CD14-positive monocyte (primary cell): Measurements from ENCODE around the gene VCAM1. TPM values are rescaled to one million over a fixed set of nuclear protein-coding genes. Genes with fewer than 3 reads are reported as not detected.
"Not testable (repeated sequence)": the region's sequence is repeated elsewhere in the genome, so short reads cannot be mapped to it uniquely, and the experiment has no call there.

ENCODE experiments used
- DNase-seq, 3 donors: peaks; one replicate each; pipeline ENCODE4 v3.0.0-alpha.2; 2011 to 2022
- H2AFZ ChIP-seq: 2 replicates; pipeline ENCODE4 v1.6.0; 2012; ENCODE audit warnings: mild to moderate bottlenecking, low read depth, low read length, inconsistent platforms; ENCODE audit not compliant: insufficient read depth, poor library complexity, severe bottlenecking
- H3K27ac ChIP-seq, 2 donors: 1 replicate in 1 of 2; 2 replicates in 1 of 2; pipeline ENCODE4 v1.5.1; 2012 to 2013; ENCODE audit warnings: low read length in 2 of 2, control low read depth in 1 of 2, inconsistent platforms in 1 of 2, low read depth in 1 of 2, mild to moderate bottlenecking in 1 of 2
- H3K27me3 ChIP-seq, 2 donors: one replicate each; pipeline versions ENCODE4 v1.6.0 to v1.6.1; 2011 to 2013; ENCODE audit warnings: low read length in 2 of 2; ENCODE audit not compliant: control insufficient read depth in 2 of 2, insufficient read depth in 2 of 2
- H3K36me3 ChIP-seq, 2 donors: replicated peaks in 1 of 2; 1 replicate in 1 of 2; 2 replicates in 1 of 2; pipeline versions ENCODE4 v1.5.1 to v1.6.1; 2012 to 2013; ENCODE audit warnings: low read length in 2 of 2, control low read depth in 1 of 2, inconsistent platforms in 1 of 2, mild to moderate bottlenecking in 1 of 2; ENCODE audit not compliant: insufficient read depth in 2 of 2, control insufficient read depth in 1 of 2
- H3K4me1 ChIP-seq, 2 donors: 1 replicate in 1 of 2; 2 replicates in 1 of 2; pipeline versions ENCODE4 v1.5.1 to v1.6.1; 2012 to 2013; ENCODE audit warnings: low read length in 2 of 2, control low read depth in 1 of 2, inconsistent platforms in 1 of 2, mild to moderate bottlenecking in 1 of 2, moderate library complexity in 1 of 2; ENCODE audit not compliant: insufficient read depth in 2 of 2, control insufficient read depth in 1 of 2
- H3K4me2 ChIP-seq: replicated peaks from 2 replicates; pipeline ENCODE3; 2012; ENCODE audit warnings: low read length, moderate library complexity, mild to moderate bottlenecking; ENCODE audit not compliant: poor library complexity, severe bottlenecking; ENCODE audit errors: extremely low read depth
- H3K4me3 ChIP-seq, 3 experiments: fragments of 200-600 bp in 1 of 3; sonication (generic) in 1 of 3; replicated peaks in 1 of 3; 1 replicate in 2 of 3; 2 replicates in 1 of 3; pipeline ENCODE4 v1.5.1; 2011 to 2013; ENCODE audit warnings: low read length in 3 of 3, mild to moderate bottlenecking in 3 of 3, control low read depth in 2 of 3, low read depth in 2 of 3, inconsistent platforms in 1 of 3, moderate library complexity in 1 of 3
- H3K79me2 ChIP-seq: 2 replicates; pipeline ENCODE4 v1.6.0; 2012; ENCODE audit warnings: mild to moderate bottlenecking, control low read depth, inconsistent platforms, low read length, moderate library complexity; ENCODE audit not compliant: insufficient read depth
- H3K9ac ChIP-seq: 2 replicates; pipeline ENCODE4 v1.6.0; 2017; ENCODE audit warnings: low read length, mild to moderate bottlenecking; ENCODE audit not compliant: insufficient read depth, poor library complexity, severe bottlenecking
- H3K9me3 ChIP-seq, 2 donors: replicated peaks in 1 of 2; 1 replicate in 1 of 2; 2 replicates in 1 of 2; pipeline versions ENCODE4 v1.5.1 to v1.6.1; 2012 to 2013; ENCODE audit warnings: low read length in 2 of 2, control low read depth in 1 of 2; ENCODE audit not compliant: control insufficient read depth in 1 of 2, insufficient read depth in 1 of 2
- H4K20me1 ChIP-seq: 2 replicates; pipeline ENCODE4 v1.6.0; 2012; ENCODE audit warnings: mild to moderate bottlenecking, low read length, control low read depth, moderate library complexity; ENCODE audit not compliant: insufficient read depth
- H3K27ac Mint-ChIP-seq, 7 donors: one replicate each; pipeline ENCODE4 v1.8.0; 2020; ENCODE audit warnings: mild to moderate bottlenecking in 7 of 7, mixed read lengths in 7 of 7, moderate library complexity in 6 of 7, inconsistent platforms in 2 of 7
- H3K27me3 Mint-ChIP-seq, 3 donors: one replicate each; pipeline ENCODE4 v1.8.0; 2021 to 2022; ENCODE audit warnings: low read depth in 3 of 3, mild to moderate bottlenecking in 3 of 3, mixed read lengths in 3 of 3, moderate library complexity in 3 of 3, inconsistent platforms in 1 of 3
- H3K36me3 Mint-ChIP-seq, 2 donors: one replicate each; pipeline ENCODE4 v1.8.0; 2020; ENCODE audit warnings: mixed read lengths in 2 of 2, inconsistent platforms in 1 of 2, mild to moderate bottlenecking in 1 of 2
- H3K4me1 Mint-ChIP-seq: one replicate; pipeline ENCODE4 v1.8.0; 2020; ENCODE audit warnings: mild to moderate bottlenecking, mixed read lengths
- H3K4me3 Mint-ChIP-seq, 2 donors: one replicate each; pipeline ENCODE4 v1.8.0; 2020; ENCODE audit warnings: mild to moderate bottlenecking in 2 of 2, mixed read lengths in 2 of 2, moderate library complexity in 1 of 2
- H3K9me3 Mint-ChIP-seq, 7 donors: one replicate each; pipeline ENCODE4 v1.8.0; 2020 to 2022; ENCODE audit warnings: mixed read lengths in 7 of 7, mild to moderate bottlenecking in 6 of 7, moderate library complexity in 6 of 7, inconsistent platforms in 2 of 7
- CTCF ChIP-seq: fragments of 200-600 bp; IDR thresholded peaks from one replicate; pipeline ENCODE4 v1.8.0; 2022; ENCODE audit warnings: antibody characterized with exemption, mild to moderate bottlenecking
- WGBS: methylation state at CpG from one replicate; pipeline ENCODE4 v1.1.5; 2013; ENCODE audit warnings: missing lambda C conversion rate; ENCODE audit not compliant: insufficient coverage; 5-methylcytosine and 5-hydroxymethylcytosine counted together
- intact Hi-C, 2 donors: fragments of 100-400 bp; cut with micrococcal nuclease; formaldehyde crosslinking; loops; one replicate each; pipeline versions ENCODE4 v1.15.0 to v1.15.1; 2023
- polyA plus RNA-seq, 3 donors: library from polyadenylated mRNA; depleted of rRNA in 1 of 3; unstranded in 2 of 3; stranded (reverse) in 1 of 3; fragments of 300-500 nt in 2 of 3; fragments of >200 nt in 1 of 3; fragmentation: Illumina TruSeq in 2 of 3; gene quantifications; 1 replicate in 2 of 3; 2 replicates in 1 of 3; pipeline ENCODE4 v1.2.3, GENCODE V29; 2012 to 2021

VCAM1 gene
- polyA plus RNA-seq, 3 donors = not detected

- Mint-ChIP-seq H3K36me3 (no peaks in the 10 kb centered on the region), H3K9me3 (peaks cover 0 to 11% (median 2%) of the 10 kb centered on the region in 7 donors), H3K27me3 (peaks cover 0 to 1% (median 0%) of the 10 kb centered on the region in 3 donors), H3K4me3 (no peak overlapping the region), H3K4me1 (no peaks in the 10 kb centered on the region), H3K27ac (no peak overlapping the region)
- Histone ChIP-seq H3K9ac (no peak overlapping the region), H3K4me1 (no peaks in the 10 kb centered on the region), H3K4me3 (no peak overlapping the region), H3K27me3 (no peaks in the 10 kb centered on the region), H2AFZ (no peak overlapping the region), H3K9me3 (no peaks in the 10 kb centered on the region), H3K36me3 (no peaks in the 10 kb centered on the region), H3K27ac (no peak overlapping the region), H3K4me2 (no peak overlapping the region), H4K20me1 (no peaks in the 10 kb centered on the region), H3K79me2 (no peaks in the 10 kb centered on the region)
- no peak for TF ChIP-seq CTCF
- intact Hi-C loops = no loop called here
- WGBS = no CpG with 5 or more reads among the region's 1 CpG
- no peak for DNase-seq
These were observed 8.4 kb upstream of the VCAM1 start for GRCh38 chr1:100710906-100711682.

- 67% methylated on average over 9 of the region's 15 CpGs for WGBS
- peaks cover 0 to 11% (median 4%) of the 10 kb centered on the region in 7 donors for H3K9me3 Mint-ChIP-seq
- H3K4me1 Mint-ChIP-seq, H3K36me3 ChIP-seq, H3K27ac ChIP-seq, intact Hi-C loops, H3K4me3 ChIP-seq, H3K4me1 ChIP-seq, H2AFZ ChIP-seq, H3K27ac Mint-ChIP-seq, H3K36me3 Mint-ChIP-seq, H4K20me1 ChIP-seq, H3K27me3 ChIP-seq, H3K9me3 ChIP-seq, DNase-seq, H3K4me3 Mint-ChIP-seq, H3K9ac ChIP-seq, H3K79me2 ChIP-seq, H3K4me2 ChIP-seq, H3K27me3 Mint-ChIP-seq: not testable (repeated sequence)
These were observed 6.5 kb upstream of the VCAM1 start for GRCh38 chr1:100713027-100713426.
